ENCODE data around the gene ITPR1. TPM values are rescaled to one million over a fixed set of nuclear protein-coding genes. Genes with fewer than 3 reads are reported as not detected.
"Not testable (repeated sequence)": the region's sequence is repeated elsewhere in the genome, so short reads cannot be mapped to it uniquely, and the experiment has no call there.

Gene ITPR1
- total RNA-seq, 1 experiment from 2014 or later: 13.2 TPM

DNA sequence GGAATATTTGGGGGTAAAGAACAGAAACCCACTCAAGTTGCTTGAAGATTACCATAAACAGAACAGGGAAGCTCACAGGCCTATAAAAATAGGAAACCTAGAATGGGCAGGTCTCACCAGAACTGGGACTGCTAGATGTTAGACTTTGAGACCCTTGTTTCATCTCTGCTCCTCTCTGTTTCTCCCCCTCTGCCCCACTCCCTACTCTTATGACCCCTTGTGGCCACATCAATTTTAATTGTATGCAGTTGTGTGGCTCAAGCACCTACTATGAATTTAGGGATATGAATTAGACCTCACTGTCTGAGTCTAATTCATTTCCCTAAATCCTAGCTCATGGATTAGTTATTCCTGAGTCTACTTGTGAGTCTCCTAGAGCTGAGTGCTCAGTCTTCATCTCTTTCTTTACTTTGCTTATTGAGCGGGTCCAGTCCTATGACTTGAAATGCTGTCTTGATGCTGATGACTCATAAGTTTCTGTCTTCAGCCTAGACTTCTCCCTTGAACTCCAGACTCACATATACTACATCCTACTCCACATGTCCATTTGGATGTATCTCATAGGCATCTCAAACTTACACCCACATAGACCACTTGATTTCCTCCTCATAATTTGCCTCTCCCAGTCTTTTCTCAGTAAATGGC is 78.7 kb downstream of the ITPR1 start:
- DNase-seq (ENCODE audit: low read depth): peak; percentile 26

GRCh38 chr3:4573153-4573552 is 80.0 kb downstream of the ITPR1 start:
- no peak for DNase-seq (ENCODE audit: low read depth)

- DNase-seq (ENCODE audit: low read depth): no peak
Measured at GRCh38 chr3:4574426-4574965, 81.3 kb downstream of the ITPR1 start.

- no peak for DNase-seq (ENCODE audit: low read depth)
Measured at GRCh38 chr3:4575381-4575780, 82.2 kb downstream of the ITPR1 start.

DNA sequence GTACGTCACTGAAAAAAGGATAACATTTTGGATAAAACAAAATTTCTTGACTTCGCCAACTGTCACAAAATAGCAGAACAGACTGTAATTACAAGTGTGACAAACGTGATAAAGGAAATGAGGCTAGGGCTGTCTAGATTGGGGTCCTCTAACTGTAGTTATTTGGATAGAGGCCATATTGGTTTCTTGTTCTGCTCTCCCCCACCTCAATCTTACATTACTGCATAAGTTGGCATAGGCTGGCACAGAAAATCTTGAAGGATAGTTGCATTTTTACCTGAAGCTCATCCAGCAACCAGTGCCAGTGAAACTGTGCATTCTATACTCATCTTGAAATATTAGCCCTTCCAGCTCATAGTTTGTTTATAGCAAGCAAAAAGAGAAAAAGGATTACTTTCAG is 84.6 kb downstream of the ITPR1 start:
- DNase-seq (ENCODE audit: low read depth): no peak

- DNase-seq (ENCODE audit: low read depth): no peak
Measured at GRCh38 chr3:4580346-4581123, 87.4 kb downstream of the ITPR1 start.

DNA sequence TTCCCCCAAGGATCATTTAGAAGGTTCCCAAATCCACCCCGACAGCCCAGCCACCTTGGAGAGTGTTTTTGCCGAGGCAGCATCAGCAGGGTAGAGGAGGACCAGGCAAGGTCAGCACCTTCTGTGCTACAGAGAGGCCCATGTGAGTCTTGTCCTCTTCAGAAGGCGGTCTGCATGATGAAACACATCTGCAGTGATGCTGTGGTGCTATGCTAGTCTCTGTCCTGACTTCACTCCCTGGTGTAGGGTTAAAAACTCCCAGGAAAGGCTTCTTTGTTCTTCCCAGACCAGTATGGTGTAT is 87.9 kb downstream of the ITPR1 start:
- no peak for DNase-seq (ENCODE audit: low read depth)

DNA sequence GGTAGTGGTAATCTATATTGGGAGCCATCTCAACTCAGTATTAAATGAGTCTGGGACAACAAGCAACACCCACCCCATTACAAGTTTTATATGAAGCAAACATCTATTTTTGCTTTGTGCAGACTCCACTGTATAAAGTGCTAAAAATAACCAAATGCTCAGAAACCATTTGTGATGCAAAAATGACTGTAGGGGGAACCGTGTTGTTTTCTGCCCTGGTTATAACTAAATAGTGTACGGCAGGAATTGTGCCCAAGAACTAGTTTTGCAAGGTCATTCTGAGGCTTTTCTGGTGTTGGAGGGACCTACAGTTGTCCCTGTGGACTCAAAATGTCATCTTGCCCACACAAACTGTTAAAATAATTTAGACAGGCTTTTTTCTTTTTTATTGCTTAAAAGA is 88.3 kb downstream of the ITPR1 start:
- no peak for DNase-seq (ENCODE audit: low read depth)

DNA sequence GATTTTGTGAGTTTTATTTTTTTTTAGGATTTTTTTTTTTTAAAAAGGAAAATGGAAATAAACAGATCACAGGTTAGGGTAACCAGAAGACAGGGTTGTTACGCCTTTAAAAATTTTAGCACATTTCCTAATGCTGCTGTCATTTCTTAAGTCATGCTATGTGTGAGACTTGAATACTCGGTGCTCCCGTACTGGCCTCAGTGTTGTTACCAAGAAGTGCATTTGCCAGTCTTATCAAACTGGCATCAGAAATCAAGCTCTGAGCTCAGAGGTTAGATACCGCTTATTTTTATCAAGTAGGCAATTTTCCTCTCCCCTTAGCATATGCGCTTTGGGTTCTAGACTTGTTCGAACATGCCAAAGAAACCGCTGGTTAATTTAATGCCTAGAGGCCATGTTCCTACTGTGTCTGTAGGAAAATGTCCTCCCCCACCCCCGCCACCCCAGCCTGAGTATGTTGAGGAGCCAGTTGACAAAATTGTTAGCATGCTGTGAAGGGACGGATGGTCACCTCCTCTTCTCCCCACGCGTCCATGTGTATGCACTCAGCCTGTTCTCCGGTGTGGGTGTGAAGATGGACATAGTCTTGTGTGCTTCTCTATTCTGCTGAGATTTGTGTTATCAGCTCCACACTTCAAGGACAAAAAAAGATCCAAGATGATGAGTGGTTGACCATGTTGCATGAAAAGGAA is 88.9 kb downstream of the ITPR1 start:
- DNase-seq (ENCODE audit: low read depth): peak; percentile 64

GRCh38 chr3:4582624-4583023 is 89.5 kb downstream of the ITPR1 start:
- DNase-seq (ENCODE audit: low read depth): peak; percentile 61

GRCh38 chr3:4583416-4583815 is 90.3 kb downstream of the ITPR1 start:
- DNase-seq (ENCODE audit: low read depth): peak; percentile 65

DNA sequence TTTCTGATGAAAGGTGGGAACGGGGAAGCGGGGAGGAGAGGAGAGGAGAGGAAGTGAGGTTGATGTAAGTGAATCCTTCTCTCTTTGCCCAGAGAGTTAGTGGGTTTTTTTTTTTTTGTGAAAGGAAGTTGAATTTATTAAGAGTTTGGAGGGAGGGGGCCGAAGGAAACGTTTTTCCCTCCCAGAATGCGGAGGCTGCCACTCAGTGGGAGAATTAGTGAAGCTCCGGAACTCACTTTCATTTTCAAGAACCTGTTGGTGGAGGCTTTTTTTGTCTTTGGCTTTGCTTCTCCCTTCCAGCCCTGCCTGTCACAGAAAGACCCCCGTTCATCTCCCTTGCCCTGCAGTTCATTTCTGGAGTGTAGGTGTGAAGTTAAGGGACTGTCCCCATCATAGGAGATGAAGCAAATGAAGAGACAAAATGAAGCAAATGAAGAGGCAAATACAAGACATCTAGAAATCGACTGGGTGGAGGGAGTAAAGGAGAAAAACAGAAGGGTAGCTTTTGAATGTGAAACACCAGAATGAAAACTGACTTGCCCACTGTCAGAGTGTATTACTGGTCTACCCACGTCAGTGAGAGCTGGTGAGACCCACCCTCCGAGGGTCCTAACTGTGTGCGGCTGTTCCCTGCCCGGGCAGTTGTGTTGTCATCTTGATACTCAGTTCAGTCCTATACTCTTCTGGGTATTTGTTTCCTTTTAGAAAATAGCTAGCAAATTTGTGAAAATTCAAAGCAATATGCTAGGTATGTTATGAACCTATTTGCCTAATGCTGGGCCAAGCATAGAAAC is 91.5 kb downstream of the ITPR1 start:
- DNase-seq (ENCODE audit: low read depth): peak; percentile 64

DNA sequence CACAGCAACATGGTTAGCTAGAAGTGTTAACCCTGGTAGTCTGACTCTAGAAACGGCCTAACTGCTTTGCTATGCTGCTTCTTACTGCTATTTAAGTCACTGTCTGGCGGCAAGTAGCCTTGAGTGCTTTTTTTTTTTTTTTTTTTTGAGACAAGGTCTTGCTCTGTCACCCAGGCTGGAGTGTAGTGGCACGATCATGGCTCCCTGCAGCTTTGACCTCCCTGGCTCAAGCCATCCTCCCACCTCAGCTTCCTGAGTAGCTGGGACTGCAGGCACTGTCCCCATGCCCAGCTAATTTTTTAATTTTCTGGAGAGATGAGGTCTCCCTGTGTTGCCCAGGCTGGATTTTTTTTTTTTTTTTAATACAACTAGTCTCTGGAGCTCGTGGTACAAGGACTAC is 93.2 kb downstream of the ITPR1 start:
- DNase-seq (ENCODE audit: low read depth): no peak

GRCh38 chr3:4587061-4587837 is 94.1 kb downstream of the ITPR1 start:
- peak; percentile 24 for DNase-seq (ENCODE audit: low read depth)

DNA sequence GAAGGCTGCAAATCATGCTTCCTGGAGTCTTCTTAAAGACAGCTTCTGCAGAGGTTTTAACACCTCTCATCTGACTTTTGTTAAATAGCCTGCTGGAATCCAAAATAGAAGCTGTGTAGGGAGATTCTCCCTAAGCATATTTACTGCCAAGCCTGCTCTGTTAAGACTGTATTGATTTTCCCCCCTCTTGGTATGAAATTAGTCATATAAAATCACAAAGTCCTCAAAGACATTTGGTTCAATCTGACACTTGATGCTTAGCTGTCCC is 94.6 kb downstream of the ITPR1 start:
- no peak for DNase-seq (ENCODE audit: low read depth)

DNA sequence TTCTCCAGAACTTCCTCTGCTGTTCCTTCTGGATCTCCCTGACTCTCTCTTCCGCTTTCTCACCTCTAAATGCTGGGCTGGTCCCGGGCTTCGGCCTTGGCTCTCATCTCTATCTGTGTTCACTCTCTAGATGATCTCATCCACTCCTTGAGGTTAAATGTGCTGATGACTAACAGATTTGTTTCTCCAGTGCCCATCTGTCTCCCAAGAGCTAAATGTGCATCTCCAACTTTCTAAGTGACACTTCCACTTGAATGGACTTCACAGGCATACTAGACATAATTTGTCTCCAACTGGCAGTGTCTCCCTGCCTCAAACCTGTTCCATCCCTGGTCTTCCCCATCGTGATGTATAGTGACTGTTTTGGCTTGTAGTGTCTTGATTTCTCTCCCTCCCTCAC is 95.3 kb downstream of the ITPR1 start:
- DNase-seq (ENCODE audit: low read depth): peak; percentile 90

- DNase-seq (ENCODE audit: low read depth): no peak
Measured at GRCh38 chr3:4589475-4590097, 96.4 kb downstream of the ITPR1 start.

- DNase-seq (ENCODE audit: low read depth): not testable (repeated sequence)
Measured at GRCh38 chr3:4590849-4591248, 97.7 kb downstream of the ITPR1 start.

DNA sequence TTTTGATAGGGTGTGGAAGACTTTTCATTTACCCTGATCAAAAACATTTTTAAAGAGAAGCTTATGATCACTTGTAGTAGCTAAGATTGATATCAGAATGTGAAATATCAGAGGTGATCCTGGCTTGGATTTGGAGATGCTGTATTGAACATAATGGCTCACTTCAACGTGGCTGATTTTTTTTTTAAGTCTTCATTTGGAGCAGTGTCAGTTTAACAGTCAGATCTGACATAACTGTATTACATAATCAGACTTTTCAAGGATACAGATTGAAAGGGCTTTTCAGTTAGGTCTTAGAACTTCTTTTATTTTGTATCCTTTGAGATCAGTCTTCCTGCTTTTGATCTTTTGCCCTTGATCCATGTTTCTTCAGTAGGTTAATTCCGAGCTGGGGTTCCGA is 98.5 kb downstream of the ITPR1 start:
- DNase-seq (ENCODE audit: low read depth): no peak

GRCh38 chr3:4593014-4593413 is 99.9 kb downstream of the ITPR1 start:
- no peak for DNase-seq (ENCODE audit: low read depth)

GRCh38 chr3:4595710-4596113 is 102.6 kb downstream of the ITPR1 start:
- no peak for DNase-seq (ENCODE audit: low read depth)
